OCI-LY7 (cell line): ENCODE data around the gene C1GALT1.

Source experiments
- CTCF ChIP-seq: fragments of 200-600 bp; sonication (generic); conservative IDR thresholded peaks from 2 replicates; pipeline ENCODE4 v1.5.1; 2014; ENCODE audit warnings: mild to moderate bottlenecking, antibody characterized with exemption, low read length, moderate library complexity, mixed read lengths
- EZH2phosphoT487 ChIP-seq: fragments of 200-600 bp; sonication (generic); IDR thresholded peaks from 2 replicates; pipeline ENCODE4 v1.6.1; 2018; ENCODE audit warnings: low read depth, borderline replicate concordance, mild to moderate bottlenecking, mixed run types, antibody characterized with exemption, low read length, moderate library complexity, mixed read lengths

GRCh38 chr7:7188091-7188490, 5.7 kb downstream of the C1GALT1 start:
- TF ChIP-seq CTCF (no peak), EZH2phosphoT487 (no peak)
